HL-60 (cell line): ENCODE data around the gene FSTL3.

ENCODE experiments used
- DNase-seq, 2 experiments: peaks; one replicate each; pipeline ENCODE4 v3.0.0-alpha.2; 2010 to 2020; ENCODE audit warnings: low read depth in 1 of 2, low spot score in 1 of 2
- H3K27ac ChIP-seq: fragments of 250-450 bp; sonication (Bioruptor Pico); replicated peaks from 2 replicates; pipeline ENCODE4 v1.5.1; 2020; ENCODE audit warnings: mild to moderate bottlenecking, moderate library complexity
- H3K27me3 ChIP-seq: fragments of 250-450 bp; sonication (Bioruptor Pico); 2 replicates; pipeline ENCODE4 v1.5.1; 2021; ENCODE audit warnings: mild to moderate bottlenecking, moderate library complexity; ENCODE audit not compliant: insufficient read depth, poor library complexity, severe bottlenecking
- H3K4me3 ChIP-seq: replicated peaks from 2 replicates; pipeline ENCODE4 v1.5.1; 2011; ENCODE audit warnings: mild to moderate bottlenecking, control low read depth, low read length; ENCODE audit not compliant: insufficient read depth
- CTCF ChIP-seq: IDR thresholded peaks from one replicate; pipeline ENCODE4 v1.5.1; 2011; ENCODE audit warnings: low read length, control low read depth, inconsistent platforms; ENCODE audit not compliant: insufficient read depth
- GABPA ChIP-seq: IDR thresholded peaks from 2 replicates; pipeline ENCODE4 v1.6.1; 2012; ENCODE audit warnings: low read depth
- POLR2AphosphoS5 ChIP-seq: IDR thresholded peaks from 2 replicates; pipeline ENCODE4 v1.6.1; 2012; ENCODE audit warnings: low read depth
- REST ChIP-seq: IDR thresholded peaks from 2 replicates; pipeline ENCODE4 v1.6.1; 2012; ENCODE audit warnings: low read depth; ENCODE audit not compliant: insufficient replicate concordance
- SPI1 ChIP-seq: IDR thresholded peaks from 2 replicates; pipeline ENCODE4 v1.6.1; 2012; ENCODE audit warnings: low read depth, mild to moderate bottlenecking, borderline replicate concordance

Gene FSTL3

GRCh38 chr19:723247-723646 is 47.1 kb downstream of the FSTL3 start:
- no peak overlapping the region for H3K27ac ChIP-seq
- TF ChIP-seq POLR2AphosphoS5: no peak
- TF ChIP-seq SPI1: no peak
- no peak for TF ChIP-seq GABPA
- no peak for TF ChIP-seq REST
- TF ChIP-seq CTCF: no peak

GRCh38 chr19:723714-724113 is 47.5 kb downstream of the FSTL3 start:
- H3K27me3 ChIP-seq: peaks cover 5% of the 10 kb centered on the region

More at GRCh38 chr19:723247-723646, 47.1 kb downstream of the FSTL3 start:
- Histone ChIP-seq H3K27me3 (peaks cover 8% of the 10 kb centered on the region), H3K4me3 (no peak overlapping the region)
- no peak for DNase-seq

More at GRCh38 chr19:723714-724113, 47.5 kb downstream of the FSTL3 start:
- no peak for DNase-seq
- H3K4me3 ChIP-seq: no peak overlapping the region
- no peak overlapping the region for H3K27ac ChIP-seq
- TF ChIP-seq POLR2AphosphoS5: no peak
- no peak for TF ChIP-seq GABPA
- no peak for TF ChIP-seq SPI1
- no peak for TF ChIP-seq CTCF
- no peak for TF ChIP-seq REST
